SK-N-SH (cell line): ENCODE measurements around the gene MCEMP1. TPM values are rescaled to one million over a fixed set of nuclear protein-coding genes. Genes with fewer than 3 reads are reported as not detected.
"Not testable (repeated sequence)": the region's sequence is repeated elsewhere in the genome, so short reads cannot be mapped to it uniquely, and the experiment has no call there.

Experiments
- CTCF ChIA-PET: fragments of 300-600, 350-600 bp; formaldehyde crosslinking; extraction: SDS; loops from one replicate; lab custom pipeline; 2021; lab: Yijun Ruan, JAX
- POLR2A ChIA-PET: fragments of 350-600 bp; sonication (Branson Sonifier 250); formaldehyde crosslinking; extraction: SDS; loops from one replicate; lab custom pipeline; 2020; ENCODE audit warnings: antibody characterized with exemption, inconsistent platforms; lab: Yijun Ruan, JAX
- DNase-seq: peaks from one replicate; pipeline ENCODE4 v3.0.0; 2012
- H2AFZ ChIP-seq: fragments of 200-600 bp; sonication (generic); 2 replicates; pipeline ENCODE4 v1.8.1; 2016; ENCODE audit warnings: antibody characterized with exemption, mild to moderate bottlenecking, low read depth
- H3F3A ChIP-seq: fragments of 200-600 bp; sonication (generic); replicated peaks from 2 replicates; pipeline ENCODE3; 2016; ENCODE audit warnings: antibody characterized with exemption, mild to moderate bottlenecking; ENCODE audit not compliant: insufficient read depth
- H3K27ac ChIP-seq, 2 experiments: fragments of 200-500 bp in 1 of 2; fragments of 200-600 bp in 1 of 2; sonication (Bioruptor generic) in 1 of 2; sonication (generic), shearing (Covaris generic) in 1 of 2; 2 replicates each; pipeline versions ENCODE4 v1.5.1 to v1.6.1; 2014 to 2016; ENCODE audit warnings: low read depth in 2 of 2, inconsistent platforms in 1 of 2, low read length in 1 of 2, mild to moderate bottlenecking in 1 of 2, mixed read lengths in 1 of 2
- H3K27me3 ChIP-seq: fragments of 200-600 bp; sonication (generic), shearing (Covaris generic); 2 replicates; pipeline ENCODE4 v1.6.1; 2016; ENCODE audit warnings: mixed run types; ENCODE audit not compliant: insufficient read depth
- H3K36me3 ChIP-seq, 2 experiments: fragments of 200-500 bp in 1 of 2; fragments of 200-600 bp in 1 of 2; sonication (Bioruptor generic) in 1 of 2; sonication (generic) in 1 of 2; replicated peaks in 1 of 2; 2 replicates each; pipeline versions ENCODE3 to v1.5.1; 2014 to 2016; ENCODE audit warnings: low read length in 1 of 2, mild to moderate bottlenecking in 1 of 2; ENCODE audit not compliant: insufficient read depth in 2 of 2, control insufficient read depth in 1 of 2
- H3K4me1 ChIP-seq, 2 experiments: fragments of 200-500 bp in 1 of 2; fragments of 200-600 bp in 1 of 2; sonication (Bioruptor generic) in 1 of 2; sonication (generic), shearing (Covaris generic) in 1 of 2; 2 replicates each; pipeline versions ENCODE4 v1.5.1 to v1.6.1; 2014 to 2016; ENCODE audit warnings: low read depth in 1 of 2, low read length in 1 of 2, mixed run types in 1 of 2; ENCODE audit not compliant: insufficient read depth in 2 of 2, control insufficient read depth in 1 of 2
- H3K4me2 ChIP-seq: fragments of 200-600 bp; sonication (generic), shearing (Covaris generic); 2 replicates; pipeline ENCODE4 v1.6.1; 2017; ENCODE audit warnings: mixed run types
- H3K4me3 ChIP-seq, 2 experiments: fragments of 200-500 bp in 1 of 2; fragments of 200-600 bp in 1 of 2; sonication (Bioruptor generic) in 1 of 2; sonication (generic), shearing (Covaris generic) in 1 of 2; 2 replicates each; pipeline versions ENCODE4 v1.5.1 to v1.8.1; 2014 to 2016; ENCODE audit warnings: low read depth in 2 of 2, inconsistent platforms in 1 of 2, low read length in 1 of 2, mild to moderate bottlenecking in 1 of 2, mixed read lengths in 1 of 2, moderate library complexity in 1 of 2
- H3K79me2 ChIP-seq: fragments of 200-600 bp; sonication (generic); 2 replicates; pipeline ENCODE4 v1.8.1; 2017; ENCODE audit warnings: mild to moderate bottlenecking; ENCODE audit not compliant: insufficient read depth
- H3K9ac ChIP-seq: fragments of 200-600 bp; sonication (generic); 2 replicates; pipeline ENCODE4 v1.6.1; 2017; ENCODE audit warnings: mixed run types
- H3K9me2 ChIP-seq: fragments of 200-600 bp; sonication (generic); 2 replicates; pipeline ENCODE4 v1.6.1; 2017; ENCODE audit warnings: mixed run types
- H3K9me3 ChIP-seq: fragments of 200-600 bp; sonication (generic); 2 replicates; pipeline ENCODE4 v1.6.1; 2017; ENCODE audit warnings: mixed run types, mild to moderate bottlenecking, moderate library complexity
- H4K20me1 ChIP-seq: fragments of 200-600 bp; sonication (generic); 2 replicates; pipeline ENCODE4 v1.6.1; 2017; ENCODE audit warnings: mild to moderate bottlenecking, mixed run types; ENCODE audit not compliant: insufficient read depth
- ELF1 ChIP-seq: IDR thresholded peaks from 2 replicates; pipeline ENCODE4 v1.4.0; 2012
- EP300 ChIP-seq, 2 experiments: IDR thresholded peaks; 2 replicates each; pipeline versions ENCODE4 v1.4.0 to v1.6.1; 2012; ENCODE audit warnings: borderline replicate concordance in 1 of 2, low read depth in 1 of 2, low read length in 1 of 2
- EZH2phosphoT487 ChIP-seq: fragments of 200-600 bp; sonication (generic); IDR thresholded peaks from 2 replicates; pipeline ENCODE4 v1.6.1; 2017; ENCODE audit warnings: low read depth, mixed run types, mild to moderate bottlenecking, antibody characterized with exemption, moderate library complexity, borderline replicate concordance
- FOXJ3 ChIP-seq: sonication (generic); formaldehyde crosslinking; IDR thresholded peaks from 2 replicates; pipeline ENCODE4 v1.5.1; 2020; ENCODE audit warnings: mild to moderate bottlenecking, missing genetic modification reagents
- GABPA ChIP-seq: IDR thresholded peaks from 2 replicates; pipeline ENCODE4 v1.4.0; 2012; ENCODE audit warnings: low read depth, mild to moderate bottlenecking
- MXI1 ChIP-seq: IDR thresholded peaks from 2 replicates; pipeline ENCODE4 v1.6.1; 2012; ENCODE audit warnings: mild to moderate bottlenecking, low read depth, low read length, improper control_type of control experiment
- NRF1 ChIP-seq: IDR thresholded peaks from 2 replicates; pipeline ENCODE4 v1.6.1; 2012; ENCODE audit warnings: low read depth, mild to moderate bottlenecking, low read length
- SIN3A ChIP-seq: IDR thresholded peaks from 2 replicates; pipeline ENCODE4 v1.6.1; 2012; ENCODE audit warnings: low read depth, mild to moderate bottlenecking, low read length, moderate library complexity, borderline replicate concordance
- TCF12 ChIP-seq: IDR thresholded peaks from 2 replicates; pipeline ENCODE4 v1.4.0; 2012
- TEAD4 ChIP-seq: IDR thresholded peaks from 2 replicates; pipeline ENCODE4 v1.4.0; 2012; ENCODE audit warnings: mild to moderate bottlenecking, borderline replicate concordance; ENCODE audit not compliant: insufficient read depth
- WGBS: methylation state at CpG from one replicate; pipeline ENCODE4 v1.1.6; 2017; ENCODE audit warnings: low lambda C conversion rate; 5-methylcytosine and 5-hydroxymethylcytosine counted together
- polyA plus RNA-seq, 3 experiments: library from polyadenylated mRNA; depleted of rRNA; stranded (reverse); fragments of >200 nt; gene quantifications; 2 replicates each; pipeline ENCODE4 v1.2.3, GENCODE V29; 2012
- TF ChIP-seq, protein P1 (sequence below): IDR thresholded peaks from 2 replicates; pipeline ENCODE4 v1.4.0; 2012; ENCODE audit warnings: low read depth, borderline replicate concordance
- TF ChIP-seq, protein P2 (sequence below): IDR thresholded peaks from 2 replicates; pipeline ENCODE4 v1.4.0; 2012; ENCODE audit warnings: low read depth, borderline replicate concordance
- TF ChIP-seq, protein P3 (sequence below): IDR thresholded peaks from 2 replicates; pipeline ENCODE4; 2012

MCEMP1 gene
- polyA plus RNA-seq, 1 of the 3 experiments (the other 2 are of a cell fraction) = not detected

DNA sequence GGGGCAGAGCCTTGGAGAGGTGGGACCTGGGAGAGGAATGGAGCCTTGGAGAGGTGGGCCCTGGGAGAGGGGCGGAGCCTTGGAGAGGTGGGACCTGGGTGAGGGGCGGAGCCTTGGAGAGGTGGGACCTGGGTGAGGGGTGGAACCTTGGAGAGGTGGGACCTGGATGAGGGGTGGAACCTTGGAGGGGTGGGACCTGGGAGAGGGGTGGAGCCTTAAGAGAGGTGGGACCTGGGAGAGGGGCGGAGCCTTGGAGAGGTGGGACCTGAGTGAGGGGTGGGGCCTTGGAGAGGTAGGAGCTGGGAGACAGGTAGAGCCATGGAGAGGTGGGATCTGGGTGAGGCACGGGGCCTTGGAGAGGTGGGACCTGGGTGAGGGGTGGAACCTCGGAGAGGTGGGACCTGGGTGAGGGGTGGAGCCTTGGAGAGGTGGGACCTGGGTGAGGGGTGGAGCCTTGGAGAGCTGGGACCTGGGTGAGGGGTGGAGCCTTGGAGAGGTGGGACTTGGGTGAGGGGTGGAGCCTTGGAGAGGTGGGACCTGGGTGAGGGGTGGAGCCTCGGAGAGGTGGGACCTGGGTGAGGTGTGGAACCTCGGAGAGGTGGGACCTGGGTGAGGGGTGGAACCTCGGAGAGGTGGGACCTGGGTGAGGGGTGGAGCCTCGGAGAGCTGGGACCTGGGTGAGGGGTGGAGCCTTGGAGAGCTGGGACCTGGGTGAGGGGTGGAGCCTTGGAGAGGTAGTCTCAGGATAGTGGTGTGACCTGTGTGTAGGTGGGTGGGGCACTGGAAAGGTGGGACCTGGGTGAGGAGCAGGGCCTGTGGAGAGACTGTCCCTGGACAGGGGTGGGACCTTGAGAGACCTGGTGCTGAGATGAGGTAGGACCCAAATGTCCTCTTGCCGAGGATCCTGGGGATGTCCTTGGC lies 33.0 kb upstream of the MCEMP1 start:
- H2AFZ ChIP-seq, H3K4me2 ChIP-seq, H3K4me1 ChIP-seq, H3K79me2 ChIP-seq, H3K9ac ChIP-seq, H3K27ac ChIP-seq, H3F3A ChIP-seq, H3K9me3 ChIP-seq, H3K4me3 ChIP-seq, H4K20me1 ChIP-seq, H3K9me2 ChIP-seq, H3K36me3 ChIP-seq: not testable (repeated sequence)
- CTCF ChIA-PET = interaction anchor here (0.8 to 1.6 kb wide), 4 partner anchors 8 to 157 kb away, joined by 3 to 8 read pairs (median 5); partner anchors contain the start of gene TRAPPC5
- peak; percentile 41 for DNase-seq
- POLR2A ChIA-PET = interaction anchor here (1.2 kb wide), 1 partner anchor 14 kb away, joined by 5 read pairs; the partner anchor contains the start of genes PET100 and XAB2
- 38% methylated on average over 10 of the region's 10 CpGs for WGBS
- H3K27me3 ChIP-seq = peaks cover 32% of the 10 kb centered on the region

DNA sequence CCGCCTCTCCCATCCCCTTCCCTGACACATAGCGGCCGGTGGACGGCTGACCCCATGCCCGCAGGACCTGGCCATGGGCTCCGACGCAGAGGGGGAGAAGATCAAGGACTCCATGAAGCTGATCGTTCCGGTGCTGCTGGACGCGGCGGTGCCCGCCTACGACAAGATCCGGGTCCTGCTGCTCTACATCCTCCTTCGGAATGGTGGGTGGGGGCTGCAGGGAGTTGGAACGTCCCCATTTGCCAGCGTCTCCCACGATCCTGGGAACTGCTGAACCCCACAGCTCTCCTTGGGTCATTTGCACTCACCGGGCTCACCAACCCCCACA lies 32.4 kb upstream of the MCEMP1 start:
- no peak overlapping the region for H3K27ac ChIP-seq
- DNase-seq = peak; percentile 18
- H3K4me2 ChIP-seq = no peak overlapping the region
- 43% methylated on average over 9 of the region's 20 CpGs for WGBS
- ChIA-PET CTCF (interaction anchor here (0.8 to 1.6 kb wide), 4 partner anchors 9 to 156 kb away, joined by 3 to 8 read pairs (median 5); partner anchors contain the start of gene TRAPPC5), POLR2A (interaction anchor here (1.2 kb wide), 1 partner anchor 15 kb away, joined by 5 read pairs; the partner anchor contains the start of genes PET100 and XAB2)
- peaks cover 37% of the 10 kb centered on the region for H3K27me3 ChIP-seq
- no peaks in the 10 kb centered on the region for H3K36me3 ChIP-seq
- TF ChIP-seq, protein P1, sequence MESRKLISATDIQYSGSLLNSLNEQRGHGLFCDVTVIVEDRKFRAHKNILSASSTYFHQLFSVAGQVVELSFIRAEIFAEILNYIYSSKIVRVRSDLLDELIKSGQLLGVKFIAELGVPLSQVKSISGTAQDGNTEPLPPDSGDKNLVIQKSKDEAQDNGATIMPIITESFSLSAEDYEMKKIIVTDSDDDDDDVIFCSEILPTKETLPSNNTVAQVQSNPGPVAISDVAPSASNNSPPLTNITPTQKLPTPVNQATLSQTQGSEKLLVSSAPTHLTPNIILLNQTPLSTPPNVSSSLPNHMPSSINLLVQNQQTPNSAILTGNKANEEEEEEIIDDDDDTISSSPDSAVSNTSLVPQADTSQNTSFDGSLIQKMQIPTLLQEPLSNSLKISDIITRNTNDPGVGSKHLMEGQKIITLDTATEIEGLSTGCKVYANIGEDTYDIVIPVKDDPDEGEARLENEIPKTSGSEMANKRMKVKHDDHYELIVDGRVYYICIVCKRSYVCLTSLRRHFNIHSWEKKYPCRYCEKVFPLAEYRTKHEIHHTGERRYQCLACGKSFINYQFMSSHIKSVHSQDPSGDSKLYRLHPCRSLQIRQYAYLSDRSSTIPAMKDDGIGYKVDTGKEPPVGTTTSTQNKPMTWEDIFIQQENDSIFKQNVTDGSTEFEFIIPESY = no peak
- TF ChIP-seq TEAD4 (no peak), ELF1 (no peak), NRF1 (no peak), EZH2phosphoT487 (no peak), MXI1 (no peak), EP300 (IDR thresholded peaks at IDR 0.05; ENCODE audit: borderline replicate concordance in 1 of 2, low read depth in 1 of 2, low read length in 1 of 2) (no peak), SIN3A (no peak), GABPA (no peak), FOXJ3 (CRISPR knock-in tag) (no peak), TCF12 (no peak)
- TF ChIP-seq, protein P2, sequence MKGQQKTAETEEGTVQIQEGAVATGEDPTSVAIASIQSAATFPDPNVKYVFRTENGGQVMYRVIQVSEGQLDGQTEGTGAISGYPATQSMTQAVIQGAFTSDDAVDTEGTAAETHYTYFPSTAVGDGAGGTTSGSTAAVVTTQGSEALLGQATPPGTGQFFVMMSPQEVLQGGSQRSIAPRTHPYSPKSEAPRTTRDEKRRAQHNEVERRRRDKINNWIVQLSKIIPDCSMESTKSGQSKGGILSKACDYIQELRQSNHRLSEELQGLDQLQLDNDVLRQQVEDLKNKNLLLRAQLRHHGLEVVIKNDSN = no peak
- TF ChIP-seq, protein P3, sequence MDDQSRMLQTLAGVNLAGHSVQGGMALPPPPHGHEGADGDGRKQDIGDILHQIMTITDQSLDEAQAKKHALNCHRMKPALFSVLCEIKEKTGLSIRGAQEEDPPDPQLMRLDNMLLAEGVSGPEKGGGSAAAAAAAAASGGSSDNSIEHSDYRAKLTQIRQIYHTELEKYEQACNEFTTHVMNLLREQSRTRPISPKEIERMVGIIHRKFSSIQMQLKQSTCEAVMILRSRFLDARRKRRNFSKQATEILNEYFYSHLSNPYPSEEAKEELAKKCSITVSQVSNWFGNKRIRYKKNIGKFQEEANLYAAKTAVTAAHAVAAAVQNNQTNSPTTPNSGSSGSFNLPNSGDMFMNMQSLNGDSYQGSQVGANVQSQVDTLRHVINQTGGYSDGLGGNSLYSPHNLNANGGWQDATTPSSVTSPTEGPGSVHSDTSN = no peak
- no peaks in the 10 kb centered on the region for H3K4me1 ChIP-seq
- H3F3A ChIP-seq = no peaks in the 10 kb centered on the region
- H3K9ac ChIP-seq = no peak overlapping the region
- H3K4me3 ChIP-seq = no peak overlapping the region
- no peaks in the 10 kb centered on the region for H4K20me1 ChIP-seq
- H2AFZ ChIP-seq = no peak overlapping the region
- no peaks in the 10 kb centered on the region for H3K79me2 ChIP-seq
- no peaks in the 10 kb centered on the region for H3K9me3 ChIP-seq
- no peaks in the 10 kb centered on the region for H3K9me2 ChIP-seq
